Endothelial cell of umbilical vein (primary cell): ENCODE data around the gene MACROD2.

Experiments
- EZH2 ChIP-seq: IDR thresholded peaks from 2 replicates; pipeline ENCODE4 v1.6.1; 2012; ENCODE audit warnings: borderline replicate concordance, low read depth, mild to moderate bottlenecking, moderate library complexity, low read length, inconsistent platforms; ENCODE audit not compliant: severe bottlenecking
- MYC ChIP-seq: IDR thresholded peaks from one replicate; pipeline ENCODE4 v1.6.1; 2011; ENCODE audit warnings: mild to moderate bottlenecking, low read depth, low read length
- POLR2A ChIP-seq: IDR thresholded peaks from 2 replicates; pipeline ENCODE4 v1.6.1; 2012; ENCODE audit warnings: low read depth, mild to moderate bottlenecking, control low read depth, low read length
- POLR2AphosphoS5 ChIP-seq: IDR thresholded peaks from 2 replicates; pipeline ENCODE4 v1.6.1; 2012; ENCODE audit warnings: low read depth, mild to moderate bottlenecking, control low read depth, low read length, moderate library complexity; ENCODE audit not compliant: insufficient read depth
- TF ChIP-seq, protein P1 (sequence below), 2 donors: IDR thresholded peaks; 1 replicate in 1 of 2; 2 replicates in 1 of 2; pipeline ENCODE4 v1.5.1; 2011; ENCODE audit warnings: low read length in 2 of 2, mild to moderate bottlenecking in 2 of 2, moderate library complexity in 2 of 2, control low read depth in 1 of 2, inconsistent platforms in 1 of 2, low read depth in 1 of 2; ENCODE audit not compliant: insufficient read depth in 1 of 2; ENCODE audit errors: extremely low read depth in 1 of 2

DNA sequence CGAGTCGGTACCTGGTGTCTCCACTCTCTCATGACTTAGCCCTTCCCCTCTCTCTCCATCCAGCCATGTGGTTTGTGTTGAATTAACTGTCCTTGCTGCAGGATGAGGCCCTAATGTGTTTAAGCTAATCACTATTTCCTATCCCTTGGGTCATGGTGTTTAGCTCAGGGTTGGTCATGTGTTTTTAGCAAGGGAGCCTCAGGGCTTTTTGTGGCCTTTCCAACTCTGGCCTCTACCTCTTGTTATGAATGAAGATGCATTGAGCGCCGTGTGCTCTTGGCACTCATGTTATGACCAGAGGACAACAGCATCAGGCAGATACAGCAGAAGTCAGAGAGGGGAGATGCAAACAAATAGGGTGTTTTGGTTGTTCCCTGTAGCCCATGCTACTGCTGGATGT is 1016.3 kb downstream of the MACROD2 start:
- TF ChIP-seq, protein P1, sequence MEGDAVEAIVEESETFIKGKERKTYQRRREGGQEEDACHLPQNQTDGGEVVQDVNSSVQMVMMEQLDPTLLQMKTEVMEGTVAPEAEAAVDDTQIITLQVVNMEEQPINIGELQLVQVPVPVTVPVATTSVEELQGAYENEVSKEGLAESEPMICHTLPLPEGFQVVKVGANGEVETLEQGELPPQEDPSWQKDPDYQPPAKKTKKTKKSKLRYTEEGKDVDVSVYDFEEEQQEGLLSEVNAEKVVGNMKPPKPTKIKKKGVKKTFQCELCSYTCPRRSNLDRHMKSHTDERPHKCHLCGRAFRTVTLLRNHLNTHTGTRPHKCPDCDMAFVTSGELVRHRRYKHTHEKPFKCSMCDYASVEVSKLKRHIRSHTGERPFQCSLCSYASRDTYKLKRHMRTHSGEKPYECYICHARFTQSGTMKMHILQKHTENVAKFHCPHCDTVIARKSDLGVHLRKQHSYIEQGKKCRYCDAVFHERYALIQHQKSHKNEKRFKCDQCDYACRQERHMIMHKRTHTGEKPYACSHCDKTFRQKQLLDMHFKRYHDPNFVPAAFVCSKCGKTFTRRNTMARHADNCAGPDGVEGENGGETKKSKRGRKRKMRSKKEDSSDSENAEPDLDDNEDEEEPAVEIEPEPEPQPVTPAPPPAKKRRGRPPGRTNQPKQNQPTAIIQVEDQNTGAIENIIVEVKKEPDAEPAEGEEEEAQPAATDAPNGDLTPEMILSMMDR (IDR thresholded peaks at IDR 0.05; ENCODE audit: extremely low read depth in 1 of 2, insufficient read depth in 1 of 2, low read depth in 1 of 2, low read length in 2 of 2): no peak
- no peak for TF ChIP-seq POLR2AphosphoS5
- TF ChIP-seq POLR2A: no peak
- no peak for TF ChIP-seq EZH2
- TF ChIP-seq MYC: no peak
